Measurements from ENCODE around the gene ZBED4.

The ZBED4 gene

DNA sequence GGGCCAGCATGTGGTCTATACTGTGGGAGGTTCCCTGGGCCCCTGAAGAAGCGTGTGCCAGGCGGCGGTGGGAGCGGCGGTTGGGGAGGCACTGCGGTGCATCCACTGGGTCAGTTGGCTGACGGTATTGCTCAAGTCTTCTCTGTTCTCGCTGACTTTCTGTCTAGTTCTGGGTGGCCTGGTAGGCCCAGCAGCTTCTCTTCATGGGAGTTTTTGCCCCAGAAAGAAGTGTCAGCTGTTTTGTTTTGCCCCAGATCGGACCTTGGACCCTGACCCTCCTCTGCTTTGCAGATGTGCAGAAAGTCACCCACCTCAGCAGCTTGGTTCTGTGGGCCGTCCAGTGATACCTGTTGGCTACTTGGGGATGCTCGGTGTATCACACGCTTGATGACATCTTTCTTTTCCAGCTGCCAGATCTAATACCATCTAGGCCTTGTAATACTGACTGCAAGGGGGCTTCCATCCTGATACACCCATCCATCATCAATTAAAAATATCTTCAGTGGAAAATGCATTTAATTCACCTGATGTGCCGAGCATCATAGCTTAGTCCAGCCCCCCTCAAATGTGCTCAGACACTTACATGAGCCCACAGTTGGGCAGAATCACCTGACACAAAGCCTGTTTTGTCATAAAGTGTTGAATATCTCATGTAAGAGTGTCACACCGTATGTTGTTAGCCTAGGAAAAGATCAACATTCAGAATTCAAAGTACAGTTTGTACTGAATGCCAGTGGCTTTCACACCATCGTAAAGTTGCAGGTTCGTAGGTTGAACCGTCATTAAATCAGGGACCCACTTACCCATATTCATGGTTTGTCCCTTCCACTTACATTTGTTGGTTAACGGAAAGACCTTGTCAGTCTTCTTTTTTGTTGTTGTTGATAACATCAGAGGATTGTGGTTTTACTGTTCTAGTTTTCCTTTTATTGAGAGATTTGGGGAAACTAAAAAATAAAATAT lies 13.9 kb downstream of the ZBED4 start:
- H3K27me3 ChIP-seq (ENCODE audit: control insufficient read depth in 3 of 3, insufficient read depth in 3 of 3, low read depth in 1 of 3, low read length in 3 of 3), result no peaks in the 10 kb centered on the region
- H3K23ac ChIP-seq (ENCODE audit: low read depth, low read length, poor library complexity), result no peak overlapping the region
- H2BK120ac ChIP-seq (ENCODE audit: low read depth, low read length), result no peak overlapping the region
- H3K4ac ChIP-seq (ENCODE audit: low read length), result no peak overlapping the region
- no peak overlapping the region for H4K8ac ChIP-seq (ENCODE audit: low read depth, low read length)
- no peak overlapping the region for H3K14ac ChIP-seq (ENCODE audit: low read length)
- no peak overlapping the region for H3K4me2 ChIP-seq (ENCODE audit: insufficient read depth, low read length, poor library complexity, severe bottlenecking)
- H3K9ac ChIP-seq (ENCODE audit: low read depth, low read length, poor library complexity), result no peak overlapping the region
- no CpG with 5 or more reads among the region's 18 CpGs for WGBS, 2 donors (ENCODE audit: extremely low coverage in 2 of 2, insufficient read length in 2 of 2, insufficient replicate concordance in 1 of 2)
- no peak overlapping the region for H2AK5ac ChIP-seq (ENCODE audit: low read depth, low read length)
- H2BK12ac ChIP-seq (ENCODE audit: low read length), result no peak overlapping the region
- no peak overlapping the region for H4K91ac ChIP-seq (ENCODE audit: low read depth, low read length, poor library complexity)
- no peak for DNase-seq (ENCODE audit: low spot score)
- H3K79me1 ChIP-seq (ENCODE audit: low read depth, low read length), result peaks cover 16% of the 10 kb centered on the region
- no peaks in the 10 kb centered on the region for H3K4me1 ChIP-seq (ENCODE audit: control insufficient read depth in 2 of 2, insufficient read depth in 1 of 2, low read depth in 1 of 2, low read length in 2 of 2)
- H3K36me3 ChIP-seq (replicated peaks in 1 of 2; ENCODE audit: control insufficient read depth in 2 of 2, insufficient read depth in 2 of 2, low read length in 2 of 2), result peaks cover 10 to 37% of the 10 kb centered on the region in 2 donors
- H3K4me3 ChIP-seq (ENCODE audit: low read length in 2 of 2), result no peak overlapping the region
- no peak overlapping the region for H3K27ac ChIP-seq (replicated peaks; ENCODE audit: low read length)
- H2BK15ac ChIP-seq (ENCODE audit: low read length), result no peak overlapping the region
- H2AFZ ChIP-seq (ENCODE audit: low read length), result no peak overlapping the region
- H2BK5ac ChIP-seq (ENCODE audit: low read length), result no peak overlapping the region
- H3K18ac ChIP-seq (ENCODE audit: low read length), result no peak overlapping the region
- peaks cover 25 to 69% of the 10 kb centered on the region in 2 donors for H3K9me3 ChIP-seq (replicated peaks in 1 of 2; ENCODE audit: control insufficient read depth in 2 of 2, insufficient read depth in 1 of 2, low read depth in 1 of 2, low read length in 2 of 2)

DNA sequence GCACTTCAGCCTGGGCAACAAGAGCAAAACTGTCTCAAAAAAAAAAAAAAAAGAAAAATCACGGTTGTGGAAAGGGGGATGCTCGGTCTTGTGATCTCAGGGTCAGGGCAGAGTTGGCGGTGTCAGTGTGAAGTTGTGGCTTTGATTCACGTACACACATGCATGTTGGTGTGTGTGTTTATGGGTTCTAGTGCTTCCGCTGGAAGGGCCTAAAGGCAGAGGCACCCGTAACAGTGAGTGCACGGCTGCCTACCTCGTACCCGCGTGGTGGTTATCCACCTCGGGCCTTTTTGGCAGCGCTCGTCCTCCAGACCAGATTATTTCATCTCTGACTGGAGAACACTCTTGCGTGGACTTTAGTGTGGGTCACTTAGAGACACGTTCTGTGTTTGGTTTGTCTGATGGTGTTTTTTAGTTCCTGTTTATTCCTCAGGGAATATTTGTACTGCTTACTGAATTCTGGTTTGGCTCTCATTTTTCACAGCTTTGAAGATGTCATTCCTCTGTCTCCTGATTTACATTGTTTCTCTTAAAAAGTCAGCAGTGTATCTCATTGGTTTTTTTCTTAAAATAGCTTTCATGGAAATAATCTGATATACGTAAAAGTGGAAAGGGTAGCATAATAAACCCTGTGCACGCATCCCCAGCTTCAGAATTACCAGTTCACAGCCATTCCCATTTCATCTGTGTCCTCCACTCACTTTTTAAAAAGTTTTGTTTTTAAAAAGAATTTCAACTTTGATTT lies 15.6 kb downstream of the ZBED4 start:
- H3K27ac ChIP-seq (replicated peaks; ENCODE audit: low read length), result no peak overlapping the region
- no peak overlapping the region for H3K18ac ChIP-seq (ENCODE audit: low read length)
- H3K79me1 ChIP-seq (ENCODE audit: low read depth, low read length), result peaks cover 14% of the 10 kb centered on the region
- no peak overlapping the region for H2BK12ac ChIP-seq (ENCODE audit: low read length)
- H3K4me3 ChIP-seq (ENCODE audit: low read length in 2 of 2), result no peak overlapping the region
- no peak overlapping the region for H3K14ac ChIP-seq (ENCODE audit: low read length)
- no peak overlapping the region for H4K91ac ChIP-seq (ENCODE audit: low read depth, low read length, poor library complexity)
- H3K4ac ChIP-seq (ENCODE audit: low read length), result no peak overlapping the region
- H4K8ac ChIP-seq (ENCODE audit: low read depth, low read length), result no peak overlapping the region
- H3K4me1 ChIP-seq (ENCODE audit: control insufficient read depth in 2 of 2, insufficient read depth in 1 of 2, low read depth in 1 of 2, low read length in 2 of 2), result no peaks in the 10 kb centered on the region
- no CpG with 5 or more reads among the region's 17 CpGs for WGBS, 2 donors (ENCODE audit: extremely low coverage in 2 of 2, insufficient read length in 2 of 2, insufficient replicate concordance in 1 of 2)
- H2BK5ac ChIP-seq (ENCODE audit: low read length), result no peak overlapping the region
- H3K4me2 ChIP-seq (ENCODE audit: insufficient read depth, low read length, poor library complexity, severe bottlenecking), result no peak overlapping the region
- no peak overlapping the region for H3K23ac ChIP-seq (ENCODE audit: low read depth, low read length, poor library complexity)
- H3K27me3 ChIP-seq (ENCODE audit: control insufficient read depth in 3 of 3, insufficient read depth in 3 of 3, low read depth in 1 of 3, low read length in 3 of 3), result no peaks in the 10 kb centered on the region
- DNase-seq (ENCODE audit: low spot score), result no peak
- peaks cover 12 to 42% of the 10 kb centered on the region in 2 donors for H3K36me3 ChIP-seq (replicated peaks in 1 of 2; ENCODE audit: control insufficient read depth in 2 of 2, insufficient read depth in 2 of 2, low read length in 2 of 2)
- no peak overlapping the region for H2AK5ac ChIP-seq (ENCODE audit: low read depth, low read length)
- peaks cover 25 to 68% of the 10 kb centered on the region in 2 donors for H3K9me3 ChIP-seq (replicated peaks in 1 of 2; ENCODE audit: control insufficient read depth in 2 of 2, insufficient read depth in 1 of 2, low read depth in 1 of 2, low read length in 2 of 2)
- no peak overlapping the region for H3K9ac ChIP-seq (ENCODE audit: low read depth, low read length, poor library complexity)
- H2AFZ ChIP-seq (ENCODE audit: low read length), result no peak overlapping the region
- H2BK15ac ChIP-seq (ENCODE audit: low read length), result no peak overlapping the region
- H2BK120ac ChIP-seq (ENCODE audit: low read depth, low read length), result no peak overlapping the region

DNA sequence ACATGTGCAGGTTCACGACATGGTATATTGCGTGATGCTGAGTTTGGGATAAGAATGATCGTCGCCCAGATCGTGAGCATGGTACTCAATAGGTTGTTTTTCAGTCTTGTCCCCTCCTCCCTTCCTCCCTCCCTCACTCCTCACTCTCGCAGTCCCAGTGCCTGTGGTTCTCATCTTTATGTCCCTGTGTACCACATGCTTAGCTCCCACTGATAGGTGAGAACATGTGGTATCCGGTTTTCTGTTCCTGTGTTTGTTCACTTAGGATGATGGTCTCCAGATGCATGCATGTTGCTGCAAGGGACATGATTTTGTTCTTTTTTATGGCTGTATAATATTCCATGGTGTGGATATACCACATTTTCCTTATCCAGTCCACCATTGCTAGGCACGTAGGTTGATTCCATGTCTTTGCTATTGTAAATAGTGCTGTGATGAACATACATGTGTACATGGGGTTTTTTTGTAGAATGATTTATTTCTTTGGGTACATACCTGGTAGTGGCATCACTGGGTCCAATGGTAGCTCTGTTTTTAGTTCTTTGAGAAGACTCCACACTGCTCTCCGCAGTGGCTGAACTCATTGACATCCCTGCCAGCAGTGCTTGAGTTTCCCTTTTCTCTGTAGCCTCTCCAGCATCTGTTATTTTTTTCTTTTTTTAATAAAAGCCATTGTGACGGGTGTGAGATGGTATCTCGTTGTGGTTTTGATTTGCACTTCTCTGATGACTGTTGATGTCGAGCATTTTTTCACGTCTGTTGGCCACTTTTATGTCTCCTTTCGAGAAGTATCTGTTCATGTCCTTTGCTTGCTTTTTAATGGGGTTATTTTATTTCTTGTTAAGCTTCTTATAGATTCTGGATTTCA lies 16.4 kb downstream of the ZBED4 start:
- no peaks in the 10 kb centered on the region for H3K27me3 ChIP-seq (ENCODE audit: control insufficient read depth in 3 of 3, insufficient read depth in 3 of 3, low read depth in 1 of 3, low read length in 3 of 3)
- no peak overlapping the region for H3K27ac ChIP-seq (replicated peaks; ENCODE audit: low read length)
- H2AK5ac ChIP-seq (ENCODE audit: low read depth, low read length), result no peak overlapping the region
- H3K23ac ChIP-seq (ENCODE audit: low read depth, low read length, poor library complexity), result no peak overlapping the region
- no peak overlapping the region for H3K4me2 ChIP-seq (ENCODE audit: insufficient read depth, low read length, poor library complexity, severe bottlenecking)
- no peak overlapping the region for H2BK5ac ChIP-seq (ENCODE audit: low read length)
- no peak overlapping the region for H2BK12ac ChIP-seq (ENCODE audit: low read length)
- no peak overlapping the region for H3K9ac ChIP-seq (ENCODE audit: low read depth, low read length, poor library complexity)
- H4K91ac ChIP-seq (ENCODE audit: low read depth, low read length, poor library complexity), result no peak overlapping the region
- H3K14ac ChIP-seq (ENCODE audit: low read length), result no peak overlapping the region
- H4K8ac ChIP-seq (ENCODE audit: low read depth, low read length), result no peak overlapping the region
- WGBS, 2 donors (ENCODE audit: extremely low coverage in 2 of 2, insufficient read length in 2 of 2, insufficient replicate concordance in 1 of 2), result no CpG with 5 or more reads among the region's 14 CpGs
- H3K18ac ChIP-seq (ENCODE audit: low read length), result no peak overlapping the region
- H3K79me1 ChIP-seq (ENCODE audit: low read depth, low read length), result peaks cover 11% of the 10 kb centered on the region
- H3K36me3 ChIP-seq (replicated peaks in 1 of 2; ENCODE audit: control insufficient read depth in 2 of 2, insufficient read depth in 2 of 2, low read length in 2 of 2), result peaks cover 12 to 39% of the 10 kb centered on the region in 2 donors
- peaks cover 22 to 64% of the 10 kb centered on the region in 2 donors for H3K9me3 ChIP-seq (replicated peaks in 1 of 2; ENCODE audit: control insufficient read depth in 2 of 2, insufficient read depth in 1 of 2, low read depth in 1 of 2, low read length in 2 of 2)
- no peak overlapping the region for H2BK15ac ChIP-seq (ENCODE audit: low read length)
- H2AFZ ChIP-seq (ENCODE audit: low read length), result no peak overlapping the region
- no peak overlapping the region for H3K4ac ChIP-seq (ENCODE audit: low read length)
- no peak overlapping the region for H2BK120ac ChIP-seq (ENCODE audit: low read depth, low read length)
- no peak for DNase-seq (ENCODE audit: low spot score)
- no peak overlapping the region for H3K4me3 ChIP-seq (ENCODE audit: low read length in 2 of 2)
- H3K4me1 ChIP-seq (ENCODE audit: control insufficient read depth in 2 of 2, insufficient read depth in 1 of 2, low read depth in 1 of 2, low read length in 2 of 2), result no peaks in the 10 kb centered on the region

All from neuronal stem cell (in vitro differentiated cells).